NCI-H82 (cell line): ENCODE data around the gene LRRIQ4.

Experiments used
- DNase-seq: peaks from one replicate; lab custom pipeline; 2025; lab: John Stamatoyannopoulos, UW

LRRIQ4 gene

DNA sequence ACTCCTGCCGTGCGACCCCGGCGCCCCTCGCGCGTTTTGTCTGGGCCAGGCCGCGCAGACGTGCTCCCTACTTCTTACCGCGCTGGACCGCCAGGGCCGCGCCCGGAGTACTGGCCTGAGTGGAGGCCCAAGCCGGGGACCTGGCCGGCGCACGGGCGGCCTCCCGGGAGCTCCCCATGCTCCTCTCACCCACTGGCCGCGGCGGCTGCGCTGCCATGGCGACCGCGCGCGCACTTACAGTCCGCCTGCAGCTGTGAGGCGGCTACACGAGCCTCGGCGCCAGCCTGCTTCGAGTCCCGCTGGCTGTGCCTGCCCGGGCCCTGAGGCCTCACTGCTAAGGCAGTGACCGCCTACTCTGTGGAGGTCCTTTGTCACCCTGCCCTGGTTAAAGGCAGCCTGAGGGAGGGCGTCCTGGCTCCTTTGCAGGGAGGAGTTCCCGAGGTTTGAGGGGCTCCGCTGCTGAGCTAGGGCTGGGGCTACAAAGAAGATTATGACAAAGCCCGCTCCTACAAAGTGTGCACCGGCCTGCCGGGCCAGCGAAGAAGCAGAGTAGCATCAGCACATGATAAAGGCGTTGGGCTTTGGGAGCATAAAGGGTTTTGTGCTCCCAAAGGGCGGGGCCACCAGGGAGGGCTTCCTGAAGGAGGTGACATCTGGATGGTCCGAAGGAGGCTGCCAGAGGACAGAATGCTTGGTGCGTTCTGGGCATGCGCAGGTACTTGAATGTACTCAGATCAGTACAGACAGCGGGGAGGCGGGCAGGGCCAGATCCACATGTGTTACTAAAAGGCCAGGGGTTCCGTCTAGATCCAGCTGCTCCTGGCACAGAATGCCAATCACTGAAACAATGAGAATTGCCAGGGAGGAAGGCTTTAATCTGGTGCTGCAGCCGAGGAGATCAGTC, at the start of gene LRRIQ4, which contains the start of gene LRRC34:
LRRIQ4 (plus strand) TSS at position 539 of the 904 bp plus-strand sequence. CDS start 9,052 bp downstream, outside the sequence.
LRRC34 (minus strand) TSS at position 573 of the 904 bp plus-strand sequence; CDS start at position 217, 356 bp downstream.
- DNase-seq, result peak; percentile 94

DNA sequence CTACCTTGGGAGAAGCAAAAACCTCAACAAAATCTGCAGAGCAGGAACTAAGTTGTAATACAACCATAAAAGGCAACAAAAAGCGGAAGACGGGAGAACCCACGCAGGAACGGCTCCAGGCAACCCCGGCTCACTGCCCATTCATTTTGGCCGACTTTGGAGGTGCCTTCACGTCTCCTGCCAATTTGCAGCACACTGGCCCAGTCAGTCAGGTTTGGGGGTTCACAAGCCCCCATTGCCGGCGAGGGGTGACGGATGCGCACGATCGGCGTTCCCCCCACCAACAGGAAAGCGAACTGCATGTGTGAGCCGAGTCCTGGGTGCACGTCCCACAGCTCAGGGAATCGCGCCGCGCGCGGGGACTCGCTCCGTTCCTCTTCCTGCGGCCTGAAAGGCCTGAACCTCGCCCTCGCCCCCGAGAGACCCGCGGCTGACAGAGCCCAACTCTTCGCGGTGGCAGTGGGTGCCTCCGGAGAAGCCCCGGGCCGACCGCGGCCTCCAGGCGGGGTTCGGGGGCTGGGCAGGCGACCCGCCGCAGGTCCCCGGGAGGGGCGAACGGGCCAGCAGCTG, 48.3 kb upstream of the LRRIQ4 start:
- DNase-seq, result peak; percentile 33

GRCh38 chr3:169764882-169765612, 47.6 kb upstream of the LRRIQ4 start, which contains the start of gene TERC:
Gene TERC (minus strand): TSS chr3:169765060.
- DNase-seq, result peak; percentile 85

DNA sequence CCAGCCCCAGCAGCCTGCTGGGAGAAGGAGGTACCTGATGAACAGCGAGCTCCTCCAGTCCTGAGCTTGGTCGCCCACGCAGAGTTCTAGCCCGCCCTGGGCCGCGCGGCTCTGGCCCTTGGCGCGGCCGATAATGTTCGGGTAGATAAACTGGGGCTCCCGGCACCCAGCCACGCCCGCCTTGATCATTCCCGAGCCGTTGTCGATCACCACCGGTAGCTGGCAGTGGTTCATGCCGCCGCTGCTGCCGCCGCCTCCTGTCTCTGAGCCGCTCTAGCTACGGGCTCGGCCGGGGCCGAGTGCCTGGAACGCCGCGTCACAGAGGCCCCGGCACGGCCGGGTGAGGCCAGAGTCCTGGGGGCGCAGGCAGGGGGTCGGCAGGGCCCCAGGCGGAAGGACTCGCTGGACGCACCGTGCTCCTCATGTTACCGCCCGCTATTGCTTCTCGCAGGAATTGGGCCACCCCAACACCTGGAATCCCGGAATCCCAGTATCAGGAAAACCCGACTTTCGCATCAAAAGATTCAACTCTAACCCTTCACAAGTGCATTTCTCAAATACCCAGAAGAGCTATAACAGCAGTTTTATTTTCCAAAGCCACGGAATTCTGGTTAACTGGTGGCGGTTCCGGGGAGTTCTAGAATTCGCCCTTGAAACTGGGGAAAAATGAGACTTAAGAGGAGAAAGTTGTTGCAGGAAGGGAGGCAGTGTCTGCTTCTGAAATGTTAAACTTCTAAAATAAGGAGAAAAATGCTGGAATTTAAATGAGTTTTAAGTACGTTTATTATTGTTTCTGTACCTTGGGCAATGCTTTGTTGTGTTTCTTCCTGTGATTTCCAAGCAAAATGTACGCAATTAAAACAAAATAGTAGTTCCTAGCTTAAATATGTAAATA, 43.1 kb upstream of the LRRIQ4 start, which contains the start of gene ACTRT3:
ACTRT3 (minus strand) TSS at position 275 of the 895 bp plus-strand sequence; CDS start at position 234, 41 bp downstream.
- peak; percentile 82 for DNase-seq

DNA sequence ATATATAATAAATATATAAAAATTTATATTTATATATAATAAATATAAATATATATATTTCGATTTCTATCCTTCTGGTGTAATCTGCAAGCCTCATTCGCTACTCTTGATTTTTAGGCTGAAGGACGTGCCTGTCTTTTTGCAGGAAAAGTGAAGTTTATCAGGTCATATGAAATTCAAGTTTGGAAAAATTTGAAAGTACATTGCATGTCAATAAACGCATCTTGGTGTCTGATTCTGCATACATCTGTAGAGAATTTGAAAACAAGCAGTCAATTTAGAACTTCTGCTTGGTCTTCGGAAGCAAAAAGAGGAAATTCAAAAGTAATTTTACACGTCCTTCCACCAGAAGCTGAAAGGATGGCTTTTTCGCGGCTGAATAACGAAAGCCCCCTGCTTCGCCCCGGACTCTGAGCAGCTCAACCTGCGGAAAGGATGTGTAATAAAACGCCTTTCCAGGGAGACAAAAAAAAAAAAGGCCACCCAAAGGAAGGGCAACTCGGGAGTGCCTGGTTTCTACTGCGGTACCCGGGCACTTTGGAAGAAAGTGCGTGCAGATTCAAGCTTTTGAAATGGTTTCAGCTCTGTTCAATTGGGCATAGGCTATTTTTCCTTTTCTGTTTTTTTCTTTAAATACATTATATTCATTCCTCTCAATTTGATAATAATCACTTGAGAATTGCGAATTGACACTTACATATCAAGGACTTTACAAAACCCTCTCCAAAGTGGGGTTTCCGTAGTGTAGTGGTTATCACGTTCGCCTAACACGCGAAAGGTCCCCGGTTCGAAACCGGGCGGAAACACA, 41.0 kb upstream of the LRRIQ4 start:
- DNase-seq, result peak; percentile 95

DNA sequence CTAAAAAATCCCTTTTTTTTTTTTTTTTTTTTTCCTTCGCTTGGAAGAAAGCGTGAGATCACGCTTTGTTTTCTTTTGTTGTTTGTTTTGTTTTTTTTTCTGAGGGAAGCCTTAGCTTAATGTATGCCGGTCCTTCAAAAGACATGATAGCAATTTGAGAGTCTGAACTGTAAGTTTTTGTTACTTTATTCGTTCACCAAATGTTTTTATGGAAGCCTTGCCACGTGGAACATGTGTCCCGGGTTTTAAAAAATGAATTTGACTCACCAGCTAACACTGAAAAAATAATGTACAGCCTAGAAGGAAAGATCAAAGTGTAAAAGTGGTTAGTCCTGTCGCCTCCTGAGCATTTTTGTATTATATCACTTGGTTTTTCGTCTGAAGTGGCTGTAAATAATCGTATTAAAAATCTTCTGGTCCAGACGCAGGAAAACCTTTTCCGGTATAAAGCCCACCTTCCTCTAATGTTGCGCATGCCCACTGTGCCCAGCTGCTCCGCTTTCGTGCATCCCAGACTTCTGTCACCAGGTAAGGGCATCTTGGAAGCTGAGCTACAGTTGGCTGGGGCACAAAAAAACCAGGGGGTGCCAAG, 40.3 kb upstream of the LRRIQ4 start:
- peak; percentile 95 for DNase-seq

GRCh38 chr3:169772897-169773816, 39.5 kb upstream of the LRRIQ4 start, which contains the start of gene MYNN:
Gene MYNN (plus strand): TSS chr3:169773396. CDS start chr3:169774296, 900 bp downstream.
- peak; percentile 95 for DNase-seq

GRCh38 chr3:169774186-169774585, 38.5 kb upstream of the LRRIQ4 start:
- no peak for DNase-seq

DNA sequence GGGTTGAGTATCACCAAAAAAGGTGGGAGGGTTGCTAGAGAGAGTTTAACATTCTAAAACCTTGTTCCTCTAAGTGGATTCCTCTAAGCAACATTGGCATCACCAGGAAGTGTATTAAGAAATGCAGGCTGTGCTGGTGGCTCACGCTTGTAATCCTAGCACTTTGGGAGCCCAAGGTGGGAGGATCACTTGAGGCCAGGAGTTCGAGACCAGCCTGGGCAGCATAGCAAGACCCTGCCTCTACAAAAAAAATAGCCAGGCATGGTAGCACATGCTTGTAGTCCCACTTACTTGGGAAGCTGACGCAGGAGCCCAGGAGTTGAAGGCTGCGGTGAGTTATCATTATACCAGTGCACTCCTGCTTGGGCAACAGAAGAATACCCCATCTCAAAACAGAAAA, 34.8 kb upstream of the LRRIQ4 start:
- no peak for DNase-seq

DNA sequence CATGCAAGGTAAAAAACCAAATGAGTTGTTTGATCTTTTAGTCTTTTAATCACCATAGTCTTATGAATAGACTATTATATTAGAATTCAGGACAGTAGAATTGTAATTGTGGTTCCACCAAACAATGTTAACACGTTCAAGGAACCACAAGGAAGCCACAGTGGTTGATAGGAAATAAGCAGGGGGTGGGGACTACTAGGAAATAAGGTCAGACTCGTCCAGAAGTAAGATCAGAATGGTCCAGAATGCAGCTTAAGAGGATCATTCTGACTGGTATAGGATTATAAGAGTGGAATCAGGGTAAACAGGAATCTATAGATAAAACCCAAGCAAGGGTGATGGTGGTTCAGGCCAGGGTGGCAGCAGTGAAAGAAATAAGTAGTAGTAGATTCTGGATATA, 31.9 kb upstream of the LRRIQ4 start:
- DNase-seq, result peak; percentile 21

DNA sequence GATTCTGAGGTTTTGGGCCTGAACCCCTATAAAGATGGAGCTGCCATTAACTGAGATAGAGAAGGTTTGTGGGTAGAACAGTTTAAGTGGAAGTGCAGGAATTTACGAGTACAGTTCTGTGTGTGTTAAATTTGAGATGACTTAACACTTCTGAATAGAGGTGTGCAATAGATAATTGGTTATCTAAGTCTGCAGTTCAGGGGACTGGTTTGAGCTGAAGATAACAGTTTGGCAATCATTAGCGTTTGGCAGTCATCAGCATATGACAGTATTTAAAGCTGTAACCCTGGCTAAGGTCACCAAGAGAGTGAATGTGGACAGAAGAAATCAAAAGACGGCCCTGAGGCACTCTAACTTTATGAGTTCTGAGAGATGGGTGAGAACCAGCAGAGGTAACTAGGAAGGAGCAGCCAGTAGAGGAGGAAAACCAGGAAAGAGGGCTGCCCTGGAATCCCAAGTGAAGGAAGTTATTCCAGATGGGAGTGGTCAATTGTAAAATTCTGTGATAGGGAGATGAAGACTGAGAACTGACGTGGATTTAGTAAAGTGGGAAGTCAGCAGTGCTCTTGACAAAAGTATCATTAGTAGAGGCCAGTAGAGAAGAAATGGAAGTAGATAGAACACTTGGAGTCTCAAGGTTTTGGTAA, 31.3 kb upstream of the LRRIQ4 start:
- DNase-seq, result no peak

- no peak for DNase-seq
Measured at GRCh38 chr3:169787120-169787519, 25.6 kb upstream of the LRRIQ4 start.

DNA sequence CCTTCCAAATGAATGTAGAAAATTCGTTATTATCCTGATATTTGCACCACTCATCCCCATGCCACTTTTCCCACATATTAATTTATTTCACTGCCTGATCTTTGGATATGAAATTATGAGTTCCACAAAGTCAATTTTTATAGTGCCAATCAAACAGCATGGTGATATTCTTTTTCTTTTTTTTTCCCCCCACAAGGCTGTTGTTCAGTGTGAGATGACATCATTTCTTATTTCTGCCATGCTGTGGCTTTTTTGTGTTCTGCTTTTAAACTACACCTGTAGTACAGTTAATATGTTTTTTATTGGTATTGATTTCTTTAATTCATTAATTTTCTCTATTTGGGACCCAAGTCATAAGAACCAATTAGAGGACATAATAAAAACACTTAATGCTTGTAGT, 24.9 kb upstream of the LRRIQ4 start:
- DNase-seq, result no peak

- no peak for DNase-seq
Measured at GRCh38 chr3:169790219-169790618, 22.5 kb upstream of the LRRIQ4 start.

DNA sequence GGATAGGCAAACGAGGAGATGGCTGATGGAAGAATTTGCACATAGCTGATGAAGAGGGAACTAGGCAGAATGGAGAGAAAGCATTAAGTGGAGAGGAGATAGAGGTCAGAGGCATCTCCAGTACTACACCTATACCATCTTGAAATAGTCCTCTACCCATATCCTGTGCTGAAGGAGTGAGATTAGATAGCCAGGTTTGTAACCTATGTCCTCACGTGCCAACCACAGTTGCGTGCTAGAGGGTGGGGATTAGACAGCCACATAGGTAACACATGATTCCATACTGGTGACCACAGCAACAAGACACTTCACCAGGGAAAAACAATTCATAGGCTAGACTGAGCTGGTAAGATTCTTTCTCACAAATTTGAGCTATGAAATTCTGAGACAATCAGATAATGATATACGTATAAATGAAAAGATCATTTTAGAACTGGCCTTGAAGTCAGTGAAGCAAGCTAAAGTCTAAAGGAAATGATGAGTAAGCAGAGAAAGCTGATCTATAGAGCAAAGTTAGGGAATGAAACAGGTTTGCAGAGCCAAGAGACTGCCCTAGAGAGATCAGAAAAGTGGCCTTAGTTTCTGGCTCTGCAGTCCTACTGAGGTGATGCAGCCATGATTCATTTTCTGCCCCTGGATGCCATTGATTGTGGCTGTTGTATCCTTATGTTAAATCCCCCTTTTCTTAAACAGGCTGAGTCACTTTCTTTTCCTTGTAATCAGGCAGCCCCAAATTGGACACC, 21.8 kb upstream of the LRRIQ4 start:
- no peak for DNase-seq

DNA sequence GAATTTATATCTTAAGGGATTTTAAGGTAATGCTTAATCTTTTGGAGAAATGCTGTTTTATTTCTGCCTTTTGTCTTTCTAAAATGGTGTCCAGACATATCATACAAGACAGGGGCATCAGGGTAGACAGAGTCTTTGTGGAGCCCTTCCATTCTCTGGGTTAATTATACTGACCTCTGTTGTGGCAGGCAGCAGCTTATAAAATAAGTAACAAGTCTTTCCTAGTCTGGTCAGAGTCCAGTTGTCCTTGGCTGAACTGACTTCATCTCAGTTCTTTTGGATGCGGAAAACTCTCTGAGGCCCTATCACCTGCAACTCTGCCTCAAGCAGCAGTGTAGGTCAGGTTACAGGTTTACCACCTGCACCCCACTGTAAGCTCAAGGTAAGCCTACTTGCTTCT, 20.3 kb upstream of the LRRIQ4 start:
- DNase-seq, result no peak

- no peak for DNase-seq
Measured at GRCh38 chr3:169804681-169805080, 8.0 kb upstream of the LRRIQ4 start.
